GM18867 (cell line): ENCODE data around the gene SREBF2.

Source experiments
- ATAC-seq: cut with Tn5 transposase; IDR thresholded peaks from one replicate; pipeline ENCODE4 v1.9.1; 2021; ENCODE audit warnings: mild to moderate bottlenecking, moderate library complexity; ENCODE audit not compliant: unreplicated experiment

The SREBF2 gene

GRCh38 chr22:41832553-41833368 is at the start of gene SREBF2:
Gene SREBF2, plus strand, starts transcription at chr22:41833105. Its CDS starts 166 bp downstream, at chr22:41833271.
- ATAC-seq = peak; percentile 82

- ATAC-seq = no peak
These were observed 45.6 kb upstream of the SREBF2 start for GRCh38 chr22:41787331-41787730.

GRCh38 chr22:41793871-41794270 is 39.0 kb upstream of the SREBF2 start:
- ATAC-seq = no peak

- ATAC-seq = no peak
These were observed 34.2 kb upstream of the SREBF2 start for GRCh38 chr22:41798736-41799135.

GRCh38 chr22:41799486-41800347 is 33.2 kb upstream of the SREBF2 start:
- peak; percentile 25 for ATAC-seq

- peak; percentile 81 for ATAC-seq
These were observed 32.4 kb upstream of the SREBF2 start, which contains the start of gene CCDC134 for GRCh38 chr22:41800348-41801146. Gene CCDC134, plus strand, starts transcription at chr22:41800679. Its CDS starts 8,212 bp downstream, at chr22:41808891.

- no peak for ATAC-seq
These were observed 31.6 kb upstream of the SREBF2 start for GRCh38 chr22:41801147-41801819.

GRCh38 chr22:41801886-41802285 is 31.0 kb upstream of the SREBF2 start:
- no peak for ATAC-seq

GRCh38 chr22:41805639-41806038 is 27.3 kb upstream of the SREBF2 start:
- no peak for ATAC-seq

- no peak for ATAC-seq
These were observed 24.5 kb upstream of the SREBF2 start for GRCh38 chr22:41808400-41808799.

GRCh38 chr22:41810022-41810421 is 22.9 kb upstream of the SREBF2 start:
- no peak for ATAC-seq

- ATAC-seq = no peak
These were observed 19.9 kb upstream of the SREBF2 start for GRCh38 chr22:41812805-41813545.

- ATAC-seq = no peak
These were observed 19.0 kb upstream of the SREBF2 start for GRCh38 chr22:41813726-41814410.

- ATAC-seq = no peak
These were observed 17.2 kb upstream of the SREBF2 start for GRCh38 chr22:41815716-41816115.

GRCh38 chr22:41816241-41816640 is 16.7 kb upstream of the SREBF2 start:
- no peak for ATAC-seq

- ATAC-seq = no peak
These were observed 16.0 kb upstream of the SREBF2 start for GRCh38 chr22:41816871-41817270.

GRCh38 chr22:41818011-41818410 is 14.9 kb upstream of the SREBF2 start:
- ATAC-seq = no peak

GRCh38 chr22:41818596-41818995 is 14.3 kb upstream of the SREBF2 start:
- no peak for ATAC-seq

GRCh38 chr22:41819257-41819656 is 13.6 kb upstream of the SREBF2 start:
- no peak for ATAC-seq
